IPS-18c (cell line): ENCODE measurements around the gene MCCD1.
A peak's percentile ranks its signal among the peaks of the same experiment; 100 is the strongest.
"Not testable (repeated sequence)": the region's sequence is repeated elsewhere in the genome, so short reads cannot be mapped to it uniquely, and the experiment has no call there.

Experiments used
- H3K4me3 ChIP-seq: 2 replicates; pipeline ENCODE4 v1.7.0; 2013; ENCODE audit warnings: low read depth, mild to moderate bottlenecking, low read length, moderate library complexity; ENCODE audit not compliant: insufficient read depth
- H3K9me3 ChIP-seq: one replicate; pipeline ENCODE4 v1.6.1; 2013; ENCODE audit warnings: mild to moderate bottlenecking, low read length, moderate library complexity; ENCODE audit not compliant: control insufficient read depth, insufficient read depth

MCCD1 gene

DNA sequence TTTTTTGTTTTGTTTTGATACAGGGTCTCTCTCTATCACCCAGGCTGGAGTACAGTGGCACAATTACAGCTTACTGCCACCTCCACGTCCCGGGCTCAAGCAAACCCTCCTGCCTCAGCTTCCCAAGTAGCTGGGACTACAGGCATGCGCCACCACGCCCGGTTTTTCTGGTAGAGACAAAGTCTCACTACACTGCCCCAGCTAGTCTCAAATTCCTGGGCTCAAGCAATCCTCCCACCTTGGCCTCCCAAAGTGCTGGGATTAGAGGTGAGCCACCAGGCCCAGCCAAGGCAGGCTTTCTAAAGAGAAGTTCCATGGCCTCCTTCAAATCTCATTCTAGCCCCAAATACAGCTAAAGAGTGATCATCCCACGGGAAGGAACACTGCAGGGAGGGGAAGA, 5.2 kb downstream of the MCCD1 start:
- peaks cover 2% of the 10 kb centered on the region for H3K9me3 ChIP-seq
- H3K4me3 ChIP-seq: no peak overlapping the region

DNA sequence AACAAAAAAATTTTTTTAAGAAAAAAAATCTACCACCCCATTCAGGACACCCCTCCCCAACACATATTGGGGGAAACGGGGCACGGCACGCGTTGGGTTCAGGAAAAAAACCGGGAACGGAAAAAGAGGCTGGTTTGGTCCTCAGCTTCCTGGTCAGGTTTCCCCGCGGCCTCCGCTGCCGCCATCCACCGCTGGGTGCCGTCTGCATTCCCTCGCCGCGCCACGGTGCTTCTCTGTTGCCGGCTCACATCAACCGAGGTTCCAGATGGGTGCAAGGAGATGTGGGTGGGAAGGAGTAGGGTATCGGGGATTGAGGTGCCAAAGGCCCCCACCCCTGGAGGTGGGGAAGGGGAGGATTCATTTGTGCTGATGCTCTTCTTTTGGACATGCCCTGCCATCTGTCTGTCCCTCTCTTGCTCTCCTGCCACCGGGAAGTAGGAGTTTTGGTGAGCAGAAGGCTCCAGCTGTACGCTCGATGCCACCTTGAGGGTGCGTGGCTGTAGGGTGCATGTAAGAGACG, 5.8 kb downstream of the MCCD1 start:
- peaks cover 2% of the 10 kb centered on the region for H3K9me3 ChIP-seq
- no peak overlapping the region for H3K4me3 ChIP-seq

DNA sequence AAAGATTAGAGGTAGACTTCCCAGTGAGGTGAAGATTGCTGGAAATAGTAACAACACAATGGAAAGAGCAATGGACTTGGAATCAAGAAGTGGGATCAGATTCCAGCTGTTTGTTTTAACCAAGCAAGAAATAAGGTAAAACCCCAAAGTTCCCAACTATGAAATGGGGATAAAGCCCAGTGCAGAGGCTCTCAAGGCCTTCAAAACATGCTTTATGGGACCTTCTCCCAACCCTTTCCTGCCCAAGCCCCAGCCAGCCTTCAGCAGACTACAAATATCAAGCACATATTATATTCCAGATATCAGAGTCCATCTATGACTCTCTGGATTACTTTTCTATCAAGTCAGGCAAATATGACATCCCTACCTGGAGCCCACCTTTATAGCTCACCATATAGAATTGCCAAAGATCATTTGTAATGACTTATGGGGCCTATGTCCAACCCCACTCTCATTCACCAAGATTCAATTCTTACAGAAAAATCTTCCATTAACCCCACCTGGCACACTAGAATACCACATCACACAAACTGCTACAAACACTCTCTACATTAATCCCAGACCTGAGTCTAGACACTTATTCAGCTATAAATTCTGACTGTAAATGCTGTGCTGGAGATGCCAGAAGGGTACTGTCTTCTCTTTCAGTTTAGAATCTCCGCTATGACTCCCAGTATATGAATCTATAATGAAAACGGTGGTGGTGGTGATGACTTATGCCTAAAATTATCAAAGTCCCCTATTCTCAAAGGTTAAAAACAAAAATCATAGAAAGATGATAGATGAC, 7.0 kb downstream of the MCCD1 start:
- Histone ChIP-seq H3K9me3 (peaks cover 2% of the 10 kb centered on the region), H3K4me3 (no peak overlapping the region)

- peak overlapping the region; percentile 26 for H3K4me3 ChIP-seq
- peaks cover 2% of the 10 kb centered on the region for H3K9me3 ChIP-seq
Observed at GRCh38 chr6:31538805-31539400, 10.1 kb downstream of the MCCD1 start.

- Histone ChIP-seq H3K9me3 (no peaks in the 10 kb centered on the region), H3K4me3 (peak overlapping the region; percentile 86)
Observed at GRCh38 chr6:31540640-31541039, 11.9 kb downstream of the MCCD1 start.

- Histone ChIP-seq H3K4me3 (peak overlapping the region; percentile 86), H3K9me3 (no peaks in the 10 kb centered on the region)
Observed at GRCh38 chr6:31541059-31541657, 12.4 kb downstream of the MCCD1 start.

- Histone ChIP-seq H3K4me3 (peak within 1 kb of the TSS; percentile 86), H3K9me3 (no peaks in the 10 kb centered on the region)
Observed at GRCh38 chr6:31541658-31542521, 13.1 kb downstream of the MCCD1 start, which contains the start of gene DDX39B. Gene DDX39B, minus strand, starts transcription at chr6:31542003. Its CDS starts 1,471 bp downstream, at chr6:31540532.

GRCh38 chr6:31543639-31544038, 14.9 kb downstream of the MCCD1 start:
- Histone ChIP-seq H3K9me3 (no peaks in the 10 kb centered on the region), H3K4me3 (no peak overlapping the region)

DNA sequence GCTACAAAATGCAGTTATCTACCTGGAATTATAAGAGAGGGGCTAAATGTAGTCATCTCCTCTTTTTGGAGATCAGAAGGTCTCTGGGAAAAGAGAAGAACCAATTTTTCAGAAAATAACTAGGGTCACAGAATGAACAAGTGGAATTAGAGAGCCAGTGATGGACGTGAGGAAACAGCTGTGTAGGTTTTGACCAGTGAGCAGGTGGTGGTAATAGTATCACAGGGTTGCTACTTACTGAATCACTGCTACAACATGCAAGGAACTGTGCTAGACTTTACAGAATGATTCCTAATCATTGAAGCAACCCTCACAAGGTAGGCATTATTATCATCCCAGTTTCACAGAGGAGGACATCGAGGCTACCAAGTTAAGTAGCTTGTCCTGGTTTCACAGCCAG, 15.9 kb downstream of the MCCD1 start:
- Histone ChIP-seq H3K4me3 (no peak overlapping the region), H3K9me3 (no peaks in the 10 kb centered on the region)

DNA sequence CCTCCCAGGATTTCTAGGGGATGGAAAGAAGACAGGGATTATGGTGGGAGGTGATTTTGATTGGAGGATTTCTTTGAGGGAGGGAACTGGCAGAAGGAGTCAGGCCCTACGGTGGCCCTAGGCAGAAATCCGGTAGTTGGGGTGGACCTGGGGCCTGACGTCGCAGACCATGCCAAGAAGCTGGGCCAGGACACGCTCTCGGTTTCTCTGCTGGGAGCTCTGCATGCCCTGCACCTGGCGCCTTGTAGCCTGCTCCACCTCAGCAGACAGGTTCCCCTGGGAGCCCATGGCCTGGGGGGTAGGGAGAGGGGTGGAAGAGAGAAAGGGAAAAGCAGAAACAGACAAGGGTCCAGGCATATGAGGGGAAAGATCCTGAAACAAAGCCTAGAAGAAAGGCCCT, 16.5 kb downstream of the MCCD1 start:
- no peaks in the 10 kb centered on the region for H3K9me3 ChIP-seq
- H3K4me3 ChIP-seq: no peak overlapping the region

DNA sequence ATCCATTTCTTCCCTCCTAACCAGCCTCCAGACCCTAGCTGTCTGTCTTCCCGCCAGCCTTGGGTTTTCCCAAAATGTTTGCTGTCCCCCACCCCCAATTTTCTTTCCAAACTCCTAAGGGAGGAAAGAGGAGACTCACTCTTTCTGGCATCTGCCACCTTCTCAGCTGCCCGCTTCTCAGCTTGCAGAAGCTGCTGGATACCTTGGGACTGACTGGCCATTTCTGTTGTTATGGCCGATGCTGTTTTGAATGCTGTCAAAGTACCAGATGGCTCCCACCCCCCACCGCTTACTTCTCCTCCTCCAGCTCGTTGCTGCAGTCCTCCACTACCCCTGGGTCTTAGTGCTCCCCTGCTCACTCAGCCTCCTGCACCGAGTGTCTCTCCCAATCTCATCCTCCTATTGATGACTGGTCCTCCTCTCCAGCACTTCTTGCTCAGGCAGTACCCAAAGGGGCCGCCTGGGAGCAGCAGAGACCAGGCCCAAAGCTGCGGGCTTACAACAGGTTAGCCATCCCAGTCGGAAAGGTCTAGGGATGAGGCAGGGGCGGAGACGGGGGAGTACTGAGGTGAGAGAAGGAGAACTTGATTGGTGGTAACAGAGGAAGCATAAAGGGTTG, 17.7 kb downstream of the MCCD1 start, which contains the start of gene ATP6V1G2:
Gene ATP6V1G2, minus strand, starts transcription at position 270 of the 619 bp plus-strand sequence. Its CDS starts 49 bp downstream, at position 221.
- H3K4me3 ChIP-seq: peak within 1 kb of the TSS; percentile 55
- H3K9me3 ChIP-seq: no peaks in the 10 kb centered on the region

GRCh38 chr6:31546958-31547726, 18.4 kb downstream of the MCCD1 start, which contains the start of gene NFKBIL1:
Gene NFKBIL1, plus strand, starts transcription at chr6:31547608. Its CDS starts 87 bp downstream, at chr6:31547695.
- Histone ChIP-seq H3K4me3 (peak within 1 kb of the TSS; percentile 55), H3K9me3 (no peaks in the 10 kb centered on the region)

DNA sequence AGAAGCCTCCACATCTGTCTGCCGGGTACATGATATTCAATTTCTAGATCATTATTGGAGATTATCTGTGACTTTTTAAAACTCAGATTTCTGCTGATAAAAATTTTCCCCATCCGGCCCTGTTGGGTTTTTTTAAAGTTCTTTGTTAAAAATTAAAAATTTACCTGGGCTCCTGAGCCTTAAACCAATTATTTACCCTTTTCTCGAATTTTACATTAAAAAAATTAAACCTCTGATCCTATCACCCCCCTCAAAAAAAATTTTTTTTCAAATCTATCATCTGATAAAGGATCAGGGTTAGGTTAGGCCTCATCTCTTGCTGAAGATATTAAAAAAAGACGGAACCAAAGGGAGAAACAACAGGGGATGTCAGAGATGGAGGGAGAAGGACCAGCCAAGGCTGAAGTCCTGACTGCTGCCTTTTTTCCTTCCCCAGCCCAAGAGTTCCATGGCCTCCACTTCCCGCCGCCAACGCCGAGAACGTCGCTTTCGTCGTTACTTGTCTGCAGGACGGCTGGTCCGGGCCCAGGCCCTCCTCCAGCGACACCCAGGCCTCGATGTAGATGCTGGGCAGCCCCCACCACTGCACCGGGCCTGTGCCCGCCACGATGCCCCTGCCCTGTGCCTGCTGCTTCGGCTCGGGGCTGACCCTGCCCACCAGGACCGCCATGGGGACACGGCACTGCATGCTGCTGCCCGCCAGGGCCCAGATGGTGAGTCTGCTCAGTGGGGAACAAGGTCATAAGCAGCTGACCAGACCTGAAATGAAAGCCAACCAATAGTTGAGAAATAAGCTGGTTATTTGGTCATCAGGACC, 19.2 kb downstream of the MCCD1 start:
- Histone ChIP-seq H3K4me3 (peak overlapping the region; percentile 44), H3K9me3 (no peaks in the 10 kb centered on the region)

- Histone ChIP-seq H3K9me3 (no peaks in the 10 kb centered on the region), H3K4me3 (no peak overlapping the region)
Observed at GRCh38 chr6:31548544-31548873, 19.7 kb downstream of the MCCD1 start.

DNA sequence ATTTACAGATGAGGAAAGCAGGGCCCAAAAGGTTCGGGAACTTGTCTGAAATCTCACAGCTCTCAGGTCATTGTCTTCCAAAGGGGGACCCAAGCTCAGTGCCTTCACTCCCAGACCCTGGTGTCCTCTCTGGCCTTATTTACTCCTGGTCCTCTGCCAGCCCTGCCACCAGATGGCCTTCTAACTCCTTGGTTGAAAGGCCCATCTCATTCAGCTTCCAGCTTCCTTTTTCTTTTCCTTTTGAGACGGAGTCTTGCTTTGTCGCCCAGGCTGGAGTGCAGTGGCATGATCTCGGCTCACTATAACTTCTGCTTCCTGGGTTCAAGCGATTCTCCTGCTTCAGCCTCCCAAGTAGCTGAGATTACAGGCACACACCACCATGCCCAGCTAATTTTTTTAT, 22.6 kb downstream of the MCCD1 start:
- not testable (repeated sequence) for H3K4me3 ChIP-seq, H3K9me3 ChIP-seq
